ENCODE results near the gene DIO3.

DIO3 gene

DNA sequence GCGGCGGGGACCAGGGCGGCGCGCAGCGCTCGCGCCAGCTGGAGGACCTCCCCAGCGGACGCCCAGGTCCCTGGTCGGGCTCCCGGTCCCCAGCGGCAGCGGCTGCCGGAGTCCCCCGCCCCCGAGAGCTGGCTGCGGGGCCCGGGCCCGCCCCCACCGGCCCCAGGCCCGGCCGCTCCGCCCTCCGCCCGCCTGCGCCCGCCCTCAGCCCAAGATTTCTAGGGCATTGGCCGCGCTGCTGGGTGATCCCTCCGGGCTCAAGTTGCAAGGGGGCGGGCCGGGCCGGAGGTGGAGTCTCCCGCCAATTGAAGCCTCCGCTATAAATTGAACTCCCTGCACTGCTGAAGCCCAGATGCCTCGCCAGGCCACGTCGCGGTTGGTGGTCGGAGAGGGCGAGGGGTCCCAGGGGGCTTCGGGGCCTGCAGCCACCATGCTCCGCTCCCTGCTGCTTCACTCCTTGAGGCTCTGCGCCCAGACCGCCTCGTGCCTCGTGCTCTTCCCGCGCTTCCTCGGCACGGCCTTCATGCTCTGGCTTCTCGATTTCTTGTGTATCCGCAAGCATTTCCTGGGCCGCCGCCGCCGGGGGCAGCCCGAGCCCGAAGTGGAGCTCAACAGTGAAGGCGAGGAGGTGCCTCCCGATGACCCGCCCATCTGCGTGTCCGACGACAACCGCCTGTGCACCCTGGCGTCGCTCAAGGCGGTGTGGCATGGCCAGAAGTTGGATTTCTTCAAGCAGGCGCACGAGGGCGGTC is at the start of gene DIO3:
DIO3 (plus strand) TSS at position 351 of the 752 bp plus-strand sequence.
- in situ Hi-C loops (cut with MboI; ENCODE audit: low sequenced_read_pairs), result no loop called here

- in situ Hi-C loops (cut with MboI; ENCODE audit: low sequenced_read_pairs), result no loop called here
Observed at GRCh38 chr14:101511620-101512375, 49.5 kb upstream of the DIO3 start.

GRCh38 chr14:101512376-101512695 is 49.0 kb upstream of the DIO3 start:
- in situ Hi-C loops (cut with MboI; ENCODE audit: low sequenced_read_pairs), result no loop called here

DNA sequence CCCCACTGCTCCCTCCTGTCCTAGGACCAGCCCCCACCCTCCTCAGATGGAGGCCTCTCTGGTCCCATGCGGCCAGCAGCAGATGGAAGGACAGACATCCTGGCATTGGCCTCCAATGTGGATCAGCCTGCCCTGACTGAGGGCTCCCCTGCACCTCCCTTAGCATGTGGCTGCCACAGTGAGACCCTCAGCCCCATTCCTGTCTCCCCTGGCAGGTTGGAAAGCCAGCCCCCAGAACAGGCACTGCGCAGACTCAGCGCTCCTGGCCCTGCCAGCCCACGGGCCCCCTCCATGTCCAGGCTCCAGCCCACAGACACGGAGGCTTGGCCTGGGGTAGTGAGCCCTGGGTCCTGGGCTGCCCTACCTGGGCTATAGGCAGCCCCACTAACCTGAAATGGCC is 47.2 kb upstream of the DIO3 start:
- in situ Hi-C loops (cut with MboI; ENCODE audit: low sequenced_read_pairs), result no loop called here

GRCh38 chr14:101516401-101516800 is 44.9 kb upstream of the DIO3 start:
- in situ Hi-C loops (cut with MboI; ENCODE audit: low sequenced_read_pairs), result no loop called here

DNA sequence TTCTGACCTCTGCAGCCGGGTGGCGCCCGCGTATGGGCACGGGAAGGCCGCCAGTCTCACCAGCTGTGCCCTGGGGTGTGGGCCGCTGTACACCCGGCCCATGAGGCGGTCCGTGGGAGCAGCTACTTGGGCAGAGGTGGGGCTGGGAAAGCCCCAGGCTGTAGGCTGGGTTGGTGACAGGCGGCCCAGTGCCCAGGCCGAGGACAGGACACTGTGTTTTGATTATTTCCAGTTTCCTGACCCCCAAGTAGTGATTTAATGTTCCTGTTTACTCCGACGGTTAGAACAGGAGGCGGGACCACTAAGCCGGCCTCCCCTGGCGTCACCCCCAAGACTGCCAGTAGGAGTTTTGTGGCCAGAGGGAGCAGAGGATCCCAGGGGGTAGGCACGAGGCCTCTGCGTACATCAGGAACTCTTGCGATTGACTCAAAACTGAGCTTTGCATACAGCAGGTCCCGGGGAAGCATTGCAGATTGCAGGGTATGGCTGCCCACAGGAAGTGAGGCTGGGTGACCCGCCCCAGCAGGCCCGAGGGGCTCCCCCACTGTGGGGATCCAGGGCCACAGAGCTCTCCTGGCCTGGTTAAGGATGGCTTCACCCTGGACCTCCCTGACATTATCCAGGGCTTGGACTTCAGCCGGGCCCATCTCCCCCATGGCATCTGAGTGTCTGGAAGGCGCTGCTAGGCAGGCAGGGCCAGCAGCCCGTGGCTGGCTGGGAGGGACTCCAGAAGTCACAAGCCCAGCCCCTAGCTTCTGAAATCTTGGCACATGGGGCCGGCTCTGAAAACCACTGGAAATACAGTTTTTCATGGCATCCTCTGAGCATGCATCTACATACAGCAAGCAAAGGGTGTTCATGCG is 42.5 kb upstream of the DIO3 start:
- in situ Hi-C loops (cut with MboI; ENCODE audit: low sequenced_read_pairs), result no loop called here

DNA sequence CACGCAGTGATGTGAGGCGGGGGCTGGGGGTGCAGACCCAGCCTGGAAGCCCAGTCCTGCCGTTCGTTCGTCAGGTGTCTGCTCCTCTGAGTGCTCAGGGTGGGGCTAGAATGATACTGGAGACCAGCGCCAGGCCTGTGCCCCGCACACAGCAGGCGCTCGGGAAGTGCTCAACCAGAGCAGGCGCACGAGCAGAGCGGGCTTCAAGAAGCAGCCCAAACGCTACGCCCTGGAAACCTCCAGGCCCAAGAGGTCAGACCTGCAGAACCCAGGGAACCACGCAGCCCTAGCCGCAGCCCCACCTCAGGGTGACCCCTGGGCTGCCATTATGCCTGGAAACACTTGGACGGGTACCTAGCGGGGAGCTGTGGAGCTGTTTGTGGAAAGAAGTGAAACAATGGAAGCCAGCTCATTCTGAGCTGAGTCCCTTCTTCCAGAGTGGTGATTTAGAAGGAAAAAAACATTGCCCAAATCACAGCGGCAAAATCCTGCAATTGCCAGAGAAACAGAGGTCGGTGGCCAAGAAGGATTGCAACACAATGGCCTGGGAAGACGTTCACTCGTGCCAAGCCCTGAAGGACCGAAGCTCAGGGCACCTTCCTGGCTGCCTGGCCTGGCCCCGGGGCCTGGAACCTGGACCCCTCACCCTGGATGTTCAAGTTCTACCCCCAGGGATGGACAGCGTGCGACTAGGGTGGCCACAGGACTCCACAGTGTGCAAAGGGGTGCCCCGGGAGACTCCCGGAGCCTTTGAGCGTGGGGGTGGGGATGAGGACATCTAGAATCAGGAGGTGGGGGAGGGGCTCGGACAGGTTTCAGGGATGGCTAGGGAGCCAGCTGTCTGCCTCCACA is 40.4 kb upstream of the DIO3 start:
- in situ Hi-C loops (cut with MboI; ENCODE audit: low sequenced_read_pairs), result no loop called here

DNA sequence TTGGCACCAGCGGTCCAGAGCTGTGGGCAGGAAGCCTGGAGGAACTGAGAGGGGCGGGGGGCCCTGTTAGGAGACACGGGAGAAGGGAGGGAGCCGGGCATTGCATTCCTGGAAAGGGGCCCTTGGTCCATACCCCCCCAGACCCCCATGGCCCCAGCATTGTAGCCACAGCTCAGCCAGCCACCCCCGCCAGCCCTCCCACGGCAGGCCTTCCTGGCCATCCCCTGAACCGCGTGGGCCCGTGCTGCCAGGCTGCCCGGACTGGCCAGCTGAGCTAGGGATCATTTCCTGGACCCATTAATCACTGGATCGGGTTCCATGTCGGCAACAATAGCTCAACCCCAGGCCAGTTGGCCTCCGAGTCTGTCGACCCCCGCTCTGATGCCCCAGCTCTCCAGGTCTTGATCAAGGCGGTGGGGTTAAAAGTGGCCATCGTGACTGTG is 39.8 kb upstream of the DIO3 start:
- in situ Hi-C loops (cut with MboI; ENCODE audit: low sequenced_read_pairs), result no loop called here

- in situ Hi-C loops (cut with MboI; ENCODE audit: low sequenced_read_pairs), result no loop called here
Observed at GRCh38 chr14:101521978-101522377, 39.3 kb upstream of the DIO3 start.

- in situ Hi-C loops (cut with MboI; ENCODE audit: low sequenced_read_pairs), result no loop called here
Observed at GRCh38 chr14:101525640-101526527, 35.4 kb upstream of the DIO3 start.

- in situ Hi-C loops (cut with MboI; ENCODE audit: low sequenced_read_pairs), result no loop called here
Observed at GRCh38 chr14:101527987-101528386, 33.3 kb upstream of the DIO3 start.

DNA sequence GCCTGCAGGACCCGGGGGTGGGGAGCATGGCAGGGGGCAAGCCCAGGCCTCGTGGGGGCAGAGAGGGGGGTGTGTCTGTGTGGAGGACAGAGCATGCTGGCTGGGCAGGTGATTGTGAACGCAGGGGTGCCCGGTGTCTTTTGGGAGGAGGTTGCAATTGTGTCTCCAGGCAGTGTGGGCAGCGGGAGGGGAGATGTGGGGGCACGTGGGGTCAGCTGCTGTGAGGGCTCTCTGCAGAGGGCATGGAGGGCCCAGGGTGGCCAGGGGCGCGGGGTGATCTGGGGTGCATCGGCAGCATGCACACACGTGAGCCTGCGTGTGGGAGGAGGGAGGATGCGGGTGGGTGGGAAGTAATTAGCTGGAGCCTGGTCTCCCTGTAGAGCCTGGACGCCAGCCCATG is 32.2 kb upstream of the DIO3 start:
- in situ Hi-C loops (cut with MboI; ENCODE audit: low sequenced_read_pairs), result no loop called here

DNA sequence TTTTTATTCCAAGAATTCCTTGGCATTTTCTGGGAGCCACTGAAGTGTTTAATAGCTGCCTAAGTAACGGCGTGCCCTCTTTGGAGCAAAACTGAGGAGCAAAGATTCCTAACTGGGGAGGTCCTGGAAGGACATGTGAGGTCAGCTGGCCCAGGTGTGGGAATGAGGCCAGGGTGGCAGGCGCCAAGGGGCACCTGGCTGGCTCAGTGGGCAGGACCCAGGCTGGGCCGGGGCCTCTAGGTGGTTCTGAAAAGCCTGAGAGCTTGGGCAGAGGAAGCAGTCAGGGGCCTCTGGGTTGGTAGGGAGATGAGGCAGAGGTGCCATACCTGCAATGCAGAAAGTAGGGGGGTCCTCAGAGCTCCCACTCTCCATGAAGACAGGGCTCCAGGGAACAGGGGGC is 27.1 kb upstream of the DIO3 start:
- in situ Hi-C loops (cut with MboI; ENCODE audit: low sequenced_read_pairs), result no loop called here

GRCh38 chr14:101535232-101535631 is 26.1 kb upstream of the DIO3 start:
- in situ Hi-C loops (cut with MboI; ENCODE audit: low sequenced_read_pairs), result no loop called here

- in situ Hi-C loops (cut with MboI; ENCODE audit: low sequenced_read_pairs), result no loop called here
Observed at GRCh38 chr14:101535701-101536207, 25.5 kb upstream of the DIO3 start.

DNA sequence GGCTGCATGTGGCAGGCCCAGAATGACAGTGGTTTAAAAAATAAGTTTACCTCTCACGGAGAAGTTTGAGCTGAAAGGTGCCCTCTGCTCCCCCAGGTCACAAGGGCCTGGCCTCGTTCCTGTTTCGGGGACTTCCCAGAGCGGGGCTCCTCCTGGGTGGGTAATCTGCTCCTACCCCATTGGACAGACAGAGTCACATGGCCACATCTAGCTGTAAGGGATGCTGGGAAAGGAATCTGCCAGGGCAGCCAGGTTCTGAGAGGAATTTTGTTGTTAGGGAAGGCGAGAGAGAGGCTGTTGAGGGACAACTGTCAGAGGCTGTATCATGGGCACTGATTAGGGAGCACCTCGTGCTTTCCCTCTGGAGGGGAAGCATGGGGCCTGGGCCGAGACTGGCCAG is 24.0 kb upstream of the DIO3 start:
- in situ Hi-C loops (cut with MboI; ENCODE audit: low sequenced_read_pairs), result no loop called here

DNA sequence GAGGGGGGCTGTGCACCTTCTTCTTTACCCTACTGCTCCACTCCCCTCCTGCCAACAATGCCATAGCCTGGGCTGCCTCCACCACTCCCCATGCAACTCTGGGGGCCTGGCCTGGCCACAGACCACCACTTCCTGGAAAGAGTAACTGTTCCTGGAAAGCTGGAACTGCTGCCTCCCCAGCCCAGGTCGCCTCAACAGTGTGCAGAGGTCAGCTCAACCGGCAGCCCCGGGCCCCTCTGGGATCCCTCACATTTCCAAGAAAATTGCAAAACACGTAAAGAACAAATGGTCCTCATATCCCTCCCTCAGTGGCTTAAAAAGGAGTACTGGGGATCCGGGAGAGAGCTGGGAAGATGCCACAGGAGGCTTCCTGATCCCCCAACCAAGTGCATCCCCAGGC is 22.4 kb upstream of the DIO3 start:
- in situ Hi-C loops (cut with MboI; ENCODE audit: low sequenced_read_pairs), result no loop called here

DNA sequence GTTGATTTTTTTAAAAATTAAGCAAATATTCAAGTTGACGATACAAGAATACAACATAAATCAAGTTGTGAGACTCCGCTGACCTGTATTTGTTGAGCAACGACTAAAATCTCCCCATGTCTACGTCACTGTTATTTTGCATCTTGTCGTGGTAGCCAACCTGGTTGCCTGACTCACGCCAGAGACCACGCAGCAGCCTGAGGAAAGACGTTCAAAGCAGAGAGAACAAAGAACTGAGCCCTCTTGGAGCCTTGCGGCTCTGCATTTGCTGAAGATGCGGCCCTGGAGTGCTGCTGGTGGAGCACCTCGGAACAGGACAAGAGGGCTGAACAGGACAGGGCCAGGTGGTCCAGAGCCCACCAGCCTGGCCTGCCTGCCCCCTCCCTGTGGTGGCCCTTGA is 21.4 kb upstream of the DIO3 start:
- in situ Hi-C loops (cut with MboI; ENCODE audit: low sequenced_read_pairs), result no loop called here
